Raji (cell line): ENCODE data around the gene LINS1.

Experiments
- POLR2A ChIP-seq: IDR thresholded peaks from 2 replicates; pipeline ENCODE4 v1.6.1; 2011; ENCODE audit warnings: low read depth, low read length, control low read depth; ENCODE audit not compliant: insufficient read depth

LINS1 gene

DNA sequence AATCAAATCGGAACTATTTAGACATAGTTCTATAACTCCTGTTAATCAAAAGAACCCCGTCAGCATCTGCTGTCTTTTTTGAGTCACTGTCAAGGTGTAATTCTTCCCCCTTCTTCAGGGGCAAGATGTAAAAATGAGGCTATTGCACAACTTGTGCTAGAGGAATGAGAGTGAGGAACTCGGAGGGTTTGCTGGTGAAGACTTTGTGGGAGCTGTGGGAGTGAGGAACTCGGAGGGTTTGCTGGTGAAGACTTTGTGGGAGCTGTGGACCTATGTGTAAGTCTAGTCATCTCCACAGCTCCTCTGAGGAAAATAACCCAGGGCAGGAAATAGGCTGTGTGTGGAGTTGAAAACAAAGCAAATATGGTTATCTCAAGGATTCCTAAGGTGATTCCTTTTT, 70.8 kb downstream of the LINS1 start:
- no peak for TF ChIP-seq POLR2A

DNA sequence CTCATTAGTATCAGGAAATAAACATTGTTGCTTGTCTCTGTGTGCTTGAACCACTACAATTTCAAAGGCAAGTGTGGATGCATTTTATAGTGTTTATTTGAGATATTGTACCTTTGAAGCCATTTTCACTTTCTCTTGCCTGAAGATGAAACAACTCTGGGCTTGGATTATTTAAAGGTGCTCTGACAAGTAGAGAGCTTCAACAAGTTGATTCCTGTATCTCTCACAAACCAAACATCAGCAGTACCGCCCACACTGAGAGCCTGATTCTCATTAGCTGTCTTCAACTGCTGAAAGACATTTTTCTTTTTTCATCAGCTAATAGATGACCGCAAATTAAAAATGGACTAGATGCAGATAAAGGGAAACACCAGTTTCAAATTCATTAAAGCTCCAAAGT, 72.4 kb downstream of the LINS1 start:
- no peak for TF ChIP-seq POLR2A

DNA sequence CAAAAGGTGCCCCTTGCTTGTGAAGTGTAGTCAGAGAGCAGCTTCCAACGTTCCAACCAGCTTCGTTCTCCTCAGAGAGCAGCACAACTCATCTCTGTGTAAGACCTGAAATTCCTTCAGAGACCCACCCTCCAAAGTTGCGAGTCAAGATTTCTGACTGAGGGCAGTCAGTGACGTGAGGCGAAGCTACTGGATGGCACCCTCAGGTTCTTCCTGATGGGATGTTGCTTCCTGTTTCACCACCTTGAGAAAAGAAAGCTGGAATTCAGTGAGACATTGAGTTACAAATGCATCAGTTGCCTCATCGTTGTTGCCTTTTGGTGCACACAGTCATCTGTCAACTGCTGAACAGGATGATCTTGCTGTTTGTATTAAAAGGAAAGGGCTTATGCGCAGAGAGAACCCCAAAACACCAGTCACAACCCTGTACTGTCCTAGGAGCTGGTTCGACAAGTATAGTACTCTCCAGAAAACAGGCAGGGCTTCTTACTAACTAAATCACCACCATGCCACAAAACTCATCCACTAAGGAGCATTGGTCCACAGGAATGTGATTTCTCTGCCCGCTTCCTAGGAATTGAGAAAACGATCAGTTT, 73.1 kb downstream of the LINS1 start, which contains the start of gene CERS3:
TSS of gene CERS3 (minus strand) at position 118 of the 596 bp plus-strand sequence. CDS start 27,101 bp downstream, outside the sequence.
- TF ChIP-seq POLR2A = no peak

DNA sequence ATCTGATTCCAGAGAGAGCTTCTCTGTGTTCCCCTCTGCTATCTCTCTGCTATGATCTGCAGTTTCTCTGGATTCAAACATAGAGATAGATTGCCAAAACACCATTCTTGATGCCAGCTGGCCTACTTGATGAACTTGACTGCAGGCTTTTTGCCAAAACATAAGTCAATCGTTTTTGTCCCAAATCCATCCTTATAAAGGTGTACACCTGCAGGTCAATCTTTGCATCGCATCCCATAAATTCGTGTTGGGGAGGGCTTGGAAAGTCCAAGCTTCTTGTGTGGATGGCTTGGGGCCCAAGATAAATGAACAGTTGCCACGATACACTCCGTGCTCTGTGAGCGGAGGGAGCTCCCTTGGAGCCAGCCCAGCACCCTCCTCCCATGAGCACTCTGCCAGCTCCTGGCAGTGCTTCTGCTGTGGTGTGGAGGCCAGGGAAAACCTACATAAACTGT, 75.9 kb downstream of the LINS1 start:
- TF ChIP-seq POLR2A = no peak

DNA sequence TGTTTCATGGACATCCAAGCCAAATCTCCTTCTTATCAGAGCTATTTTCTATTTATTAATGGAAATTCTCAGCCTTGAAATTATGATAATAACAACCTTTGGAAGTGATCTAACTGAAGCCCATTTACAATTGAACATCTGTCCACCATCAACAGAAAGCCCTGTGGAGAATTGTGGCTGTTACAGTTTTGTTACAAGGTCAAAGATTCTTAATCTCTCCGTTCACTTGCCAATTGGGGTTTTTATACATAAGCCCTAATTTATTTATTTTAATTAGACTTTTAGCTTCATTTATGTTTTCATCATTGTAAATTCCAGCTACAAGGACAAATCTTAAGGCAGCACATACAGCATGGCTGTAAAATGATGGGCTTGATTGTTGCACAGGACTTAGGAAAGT, 76.5 kb downstream of the LINS1 start:
- no peak for TF ChIP-seq POLR2A

DNA sequence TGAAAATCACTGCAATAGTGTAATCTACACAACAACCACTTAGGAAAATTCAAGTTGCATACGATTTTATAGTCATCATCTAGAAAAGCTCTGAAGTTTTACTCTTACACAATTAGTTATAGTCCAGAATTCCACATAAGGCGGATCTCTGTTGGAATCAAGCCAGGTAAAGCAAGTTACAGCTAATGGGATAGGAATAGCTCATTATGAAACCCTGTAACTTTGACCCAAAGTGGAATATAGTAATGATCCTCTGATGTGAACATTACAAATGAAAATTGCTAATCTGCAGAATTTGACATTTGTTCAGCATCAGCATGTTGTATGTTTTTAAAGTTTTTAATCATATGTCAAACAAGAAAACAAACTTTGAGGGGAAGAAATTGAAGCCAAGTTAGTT, 77.7 kb downstream of the LINS1 start:
- no peak for TF ChIP-seq POLR2A

DNA sequence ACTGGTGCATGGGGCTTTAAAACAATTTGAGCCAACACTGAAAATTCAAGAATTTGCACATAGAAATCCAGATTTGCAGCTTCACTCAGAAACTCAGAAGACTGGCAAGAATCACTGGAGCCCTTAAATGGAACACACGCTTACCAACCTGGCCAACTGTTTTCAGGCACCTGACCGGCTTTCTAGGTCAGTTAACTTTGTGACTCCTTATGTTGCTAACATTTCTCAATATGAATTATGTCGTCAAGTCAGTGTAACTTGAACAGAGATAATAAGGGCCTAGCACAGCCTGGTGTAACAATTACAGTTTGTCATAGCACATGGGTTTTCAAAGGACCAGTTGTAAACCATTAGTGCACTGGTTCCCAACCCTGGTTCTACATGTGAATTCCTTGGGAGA, 80.1 kb downstream of the LINS1 start:
- TF ChIP-seq POLR2A = no peak

DNA sequence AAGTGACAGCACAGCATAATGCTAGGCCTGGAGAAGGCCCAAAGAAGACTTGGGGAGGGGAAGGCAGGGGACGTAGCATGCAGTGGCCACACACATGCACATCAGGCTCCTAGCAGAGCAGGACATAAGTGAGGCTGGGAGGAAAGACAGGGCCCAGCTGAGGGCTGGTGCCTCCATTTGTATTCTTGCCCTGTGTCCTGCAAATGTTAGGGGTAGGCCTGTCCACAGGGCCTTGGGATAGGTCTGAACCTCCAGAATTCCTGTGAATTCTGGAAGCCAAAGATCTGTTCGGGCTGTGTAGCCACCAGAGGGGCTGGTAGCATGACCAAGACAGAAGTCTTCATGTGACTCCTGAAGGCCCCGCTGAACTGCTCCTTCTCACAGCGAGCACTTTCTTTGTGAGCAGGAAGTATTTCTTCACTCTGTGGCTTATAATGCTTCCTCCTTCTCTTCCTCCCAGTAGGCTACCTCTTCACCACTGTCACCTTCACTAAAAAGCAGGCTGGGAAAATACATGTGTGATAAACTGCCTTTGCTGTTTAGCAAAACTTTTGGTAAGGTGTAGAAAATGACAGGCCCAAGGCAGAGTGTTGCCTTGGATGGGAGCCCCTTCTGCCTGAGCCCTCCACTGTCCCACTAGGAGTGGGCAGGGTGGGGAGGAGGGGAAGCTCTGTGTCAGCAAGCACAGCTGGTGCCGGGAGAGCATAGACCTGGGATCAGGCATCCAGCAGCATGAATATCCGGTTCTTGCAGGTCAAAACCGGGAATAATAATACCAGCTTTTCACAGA, 81.7 kb downstream of the LINS1 start:
- no peak for TF ChIP-seq POLR2A

DNA sequence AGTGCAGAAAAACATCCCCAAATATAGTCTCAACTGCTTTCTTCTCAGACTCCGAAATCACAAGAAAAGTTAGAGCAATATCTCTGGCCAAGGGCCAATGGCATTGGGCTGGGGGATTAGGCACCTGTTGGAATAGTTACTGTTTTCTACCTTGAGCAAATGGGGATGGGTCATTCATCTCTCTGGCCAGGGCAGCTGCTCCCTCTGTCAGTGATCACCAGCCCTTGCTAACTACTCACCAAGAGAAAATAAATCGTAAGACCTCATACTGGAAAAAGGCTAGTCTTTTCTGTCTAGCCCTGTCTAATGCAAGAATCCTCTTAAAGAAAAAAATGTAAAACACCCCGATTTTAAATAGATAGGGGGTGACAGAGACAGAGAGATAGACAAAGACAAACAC, 84.1 kb downstream of the LINS1 start:
- TF ChIP-seq POLR2A = no peak
